Measurements from ENCODE around the gene DMPK.

DNA sequence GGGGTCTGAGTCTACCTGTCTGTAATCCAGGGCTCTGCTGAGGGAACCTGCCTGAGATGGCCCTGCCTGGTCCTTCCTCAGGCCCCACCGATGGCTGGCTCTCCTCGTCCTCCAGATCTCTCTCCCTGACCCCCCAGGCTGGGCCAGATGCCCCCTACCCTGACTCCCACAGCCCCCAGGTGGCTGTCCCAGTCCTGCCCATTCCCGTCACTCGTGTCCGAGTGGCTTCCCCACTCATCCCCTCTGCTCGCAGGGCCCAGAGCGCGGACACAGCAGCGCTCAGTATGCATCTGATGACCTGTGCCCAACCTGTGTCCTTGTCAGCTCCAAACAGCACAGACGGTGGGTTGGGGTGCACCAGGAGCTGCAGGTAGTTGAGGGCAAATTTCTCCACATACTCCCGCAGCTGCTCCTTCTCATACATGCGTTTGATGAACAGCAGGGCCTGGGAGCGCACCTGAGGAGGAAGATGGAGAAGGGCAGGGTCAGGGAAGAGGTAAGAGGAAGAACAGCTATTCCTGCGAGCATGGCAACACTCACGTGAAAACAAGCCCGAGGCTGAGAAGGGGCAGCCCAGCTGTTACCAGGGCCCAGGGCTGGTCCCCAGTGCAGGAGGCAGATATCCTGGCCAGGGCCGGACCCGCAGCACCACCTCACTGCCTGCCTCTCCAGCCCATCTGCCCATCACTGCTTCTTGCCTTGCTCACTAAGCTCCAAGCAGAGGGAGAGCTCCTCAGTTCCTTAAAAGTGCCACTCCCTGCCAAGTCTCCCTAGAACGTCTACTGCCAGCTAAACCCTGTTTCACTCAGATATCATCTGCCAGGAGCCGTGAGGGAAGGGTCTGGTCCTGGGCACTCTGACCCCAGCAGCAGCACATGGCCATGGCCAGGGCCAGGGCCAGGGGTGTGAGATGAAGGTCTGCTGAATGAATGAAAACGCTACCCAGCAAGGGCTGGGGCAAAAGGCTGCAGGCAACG is 43.9 kb upstream of the DMPK start:
- TF ChIP-seq, protein P1, sequence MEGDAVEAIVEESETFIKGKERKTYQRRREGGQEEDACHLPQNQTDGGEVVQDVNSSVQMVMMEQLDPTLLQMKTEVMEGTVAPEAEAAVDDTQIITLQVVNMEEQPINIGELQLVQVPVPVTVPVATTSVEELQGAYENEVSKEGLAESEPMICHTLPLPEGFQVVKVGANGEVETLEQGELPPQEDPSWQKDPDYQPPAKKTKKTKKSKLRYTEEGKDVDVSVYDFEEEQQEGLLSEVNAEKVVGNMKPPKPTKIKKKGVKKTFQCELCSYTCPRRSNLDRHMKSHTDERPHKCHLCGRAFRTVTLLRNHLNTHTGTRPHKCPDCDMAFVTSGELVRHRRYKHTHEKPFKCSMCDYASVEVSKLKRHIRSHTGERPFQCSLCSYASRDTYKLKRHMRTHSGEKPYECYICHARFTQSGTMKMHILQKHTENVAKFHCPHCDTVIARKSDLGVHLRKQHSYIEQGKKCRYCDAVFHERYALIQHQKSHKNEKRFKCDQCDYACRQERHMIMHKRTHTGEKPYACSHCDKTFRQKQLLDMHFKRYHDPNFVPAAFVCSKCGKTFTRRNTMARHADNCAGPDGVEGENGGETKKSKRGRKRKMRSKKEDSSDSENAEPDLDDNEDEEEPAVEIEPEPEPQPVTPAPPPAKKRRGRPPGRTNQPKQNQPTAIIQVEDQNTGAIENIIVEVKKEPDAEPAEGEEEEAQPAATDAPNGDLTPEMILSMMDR (IDR thresholded peaks at IDR 0.05): no peak
- no peak for TF ChIP-seq POLR2A (IDR thresholded peaks at IDR 0.05)
